Testis (tissue), 3 donors: Measurements from ENCODE around the gene SCYGR2. TPM values are rescaled to one million over a fixed set of nuclear protein-coding genes. Genes with fewer than 3 reads are reported as not detected.

ENCODE experiments used
- DNase-seq: peaks from one replicate; pipeline ENCODE4 v3.0.0-alpha.2; 2019
- H3K27ac ChIP-seq, 2 donors: fragments of 200-600 bp; sonication (generic); one replicate each; pipeline ENCODE4 v1.5.1; 2019
- H3K27me3 ChIP-seq: fragments of 200-600 bp; sonication (generic); one replicate; pipeline ENCODE4 v1.5.1; 2019
- H3K36me3 ChIP-seq: fragments of 200-600 bp; sonication (generic); one replicate; pipeline ENCODE4 v1.5.1; 2017; ENCODE audit warnings: low read depth; ENCODE audit errors: missing control alignments
- H3K4me1 ChIP-seq: fragments of 200-600 bp; sonication (generic); one replicate; pipeline ENCODE4 v1.5.1; 2019
- H3K4me3 ChIP-seq, 2 donors: fragments of 200-600 bp; sonication (generic); one replicate each; pipeline ENCODE4 v1.5.1; 2017 to 2019
- H3K9me3 ChIP-seq: fragments of 200-600 bp; sonication (generic); one replicate; pipeline ENCODE4 v1.5.1; 2017
- CTCF ChIP-seq, 3 experiments: fragments of 450-650 bp in 2 of 3; fragments of 200-600 bp in 1 of 3; sonication (generic) in 1 of 3; IDR thresholded peaks; one replicate each; pipeline ENCODE4 v1.5.1; 2016 to 2019; ENCODE audit warnings: antibody characterized with exemption in 3 of 3, mild to moderate bottlenecking in 2 of 3, moderate library complexity in 1 of 3
- POLR2A ChIP-seq: fragments of 450-650 bp; IDR thresholded peaks from one replicate; pipeline ENCODE4 v1.6.1; 2017; ENCODE audit warnings: antibody characterized with exemption, mild to moderate bottlenecking, moderate library complexity
- WGBS, 2 donors: methylation state at CpG; one replicate each; pipeline ENCODE4 v1.1.5; 2018; 5-methylcytosine and 5-hydroxymethylcytosine counted together
- intact Hi-C: fragments of 100-400 bp; cut with DNase I; formaldehyde crosslinking; loops from one replicate; pipeline ENCODE4 v1.15.1; 2023; ENCODE audit warnings: low total_unique reads
- polyA plus RNA-seq: library from polyadenylated mRNA; stranded (reverse); fragments of 350-450 nt; fragmentation: Illumina TruSeq; extraction: RNeasy Lipid Tissue Mini Kit (QIAGEN cat#74804); gene quantifications from one replicate; pipeline ENCODE4 v1.2.3, GENCODE V29; 2014; ENCODE audit warnings: low read depth, low replicate concordance; ENCODE audit not compliant: insufficient read depth
- total RNA-seq, 2 donors: library from RNA; depleted of rRNA; stranded (reverse); fragments of >200 nt; gene quantifications; one replicate each; pipeline ENCODE4 v1.2.3, GENCODE V29; 2016

Gene SCYGR2
- total and polyA plus RNA-seq, 3 donors from 2014 or later, result not detected

- no peak within 1 kb of the TSS for H3K27ac ChIP-seq
- no peaks in the 10 kb centered on the region for H3K36me3 ChIP-seq
- DNase-seq, result no peak
- no peak for TF ChIP-seq POLR2A
- no peak for TF ChIP-seq CTCF (IDR thresholded peaks at IDR 0.05)
- WGBS, 2 donors, result 57 to 81% methylated on average over 8 to 20 of the region's 20 CpGs
- intact Hi-C loops, result no loop called here
- H3K4me1 ChIP-seq, result no peaks in the 10 kb centered on the region
- H3K9me3 ChIP-seq, result no peaks in the 10 kb centered on the region
- no peak within 1 kb of the TSS for H3K4me3 ChIP-seq
- H3K27me3 ChIP-seq, result no peaks in the 10 kb centered on the region
Measured at GRCh38 chr2:227617316-227618230, 18.9 kb downstream of the SCYGR2 start, which contains the start of gene SCYGR4. Gene SCYGR4 (plus strand): TSS chr2:227617498. CDS start chr2:227617498, 0 bp downstream.

GRCh38 chr2:227623226-227623625 lies 24.5 kb downstream of the SCYGR2 start:
- no peak for DNase-seq
- Histone ChIP-seq H3K27ac (no peak overlapping the region), H3K4me1 (no peaks in the 10 kb centered on the region), H3K9me3 (no peaks in the 10 kb centered on the region), H3K36me3 (no peaks in the 10 kb centered on the region), H3K4me3 (no peak overlapping the region), H3K27me3 (no peaks in the 10 kb centered on the region)
- TF ChIP-seq CTCF (IDR thresholded peaks at IDR 0.05) (no peak), POLR2A (no peak)
- intact Hi-C loops, result no loop called here

- DNase-seq, result no peak
- Histone ChIP-seq H3K36me3 (no peaks in the 10 kb centered on the region), H3K4me3 (no peak overlapping the region), H3K27ac (no peak overlapping the region), H3K9me3 (no peaks in the 10 kb centered on the region), H3K4me1 (no peaks in the 10 kb centered on the region), H3K27me3 (no peaks in the 10 kb centered on the region)
- no peak for TF ChIP-seq CTCF (IDR thresholded peaks at IDR 0.05)
- TF ChIP-seq POLR2A, result no peak
- 43 to 74% methylated on average over 2 of the region's 2 CpGs for WGBS, 2 donors
- intact Hi-C loops, result no loop called here
Measured at GRCh38 chr2:227625420-227625819, 26.7 kb downstream of the SCYGR2 start.

GRCh38 chr2:227626580-227627151 lies 28.0 kb downstream of the SCYGR2 start:
- no peak for DNase-seq
- WGBS, 2 donors, result 79 to 97% methylated on average over 9 to 10 of the region's 10 CpGs
- Histone ChIP-seq H3K4me1 (no peaks in the 10 kb centered on the region), H3K27ac (no peak overlapping the region), H3K27me3 (no peaks in the 10 kb centered on the region), H3K9me3 (no peaks in the 10 kb centered on the region), H3K36me3 (no peaks in the 10 kb centered on the region), H3K4me3 (no peak overlapping the region)
- intact Hi-C loops, result no loop called here
- TF ChIP-seq CTCF (IDR thresholded peaks at IDR 0.05), result no peak
